HG03135 (cell line): ENCODE data around the gene SEMA4D.

Source experiments
- ATAC-seq: cut with Tn5 transposase; IDR thresholded peaks from one replicate; pipeline ENCODE4 v1.9.1; 2021; ENCODE audit warnings: mild to moderate bottlenecking, moderate library complexity; ENCODE audit not compliant: unreplicated experiment

Gene SEMA4D

GRCh38 chr9:89432986-89433530, 64.9 kb downstream of the SEMA4D start:
- ATAC-seq = no peak

- no peak for ATAC-seq
Observed at GRCh38 chr9:89431930-89432725, 65.8 kb downstream of the SEMA4D start.

- no peak for ATAC-seq
Observed at GRCh38 chr9:89430995-89431394, 66.9 kb downstream of the SEMA4D start.

GRCh38 chr9:89428901-89429890, 68.7 kb downstream of the SEMA4D start:
- ATAC-seq = no peak

DNA sequence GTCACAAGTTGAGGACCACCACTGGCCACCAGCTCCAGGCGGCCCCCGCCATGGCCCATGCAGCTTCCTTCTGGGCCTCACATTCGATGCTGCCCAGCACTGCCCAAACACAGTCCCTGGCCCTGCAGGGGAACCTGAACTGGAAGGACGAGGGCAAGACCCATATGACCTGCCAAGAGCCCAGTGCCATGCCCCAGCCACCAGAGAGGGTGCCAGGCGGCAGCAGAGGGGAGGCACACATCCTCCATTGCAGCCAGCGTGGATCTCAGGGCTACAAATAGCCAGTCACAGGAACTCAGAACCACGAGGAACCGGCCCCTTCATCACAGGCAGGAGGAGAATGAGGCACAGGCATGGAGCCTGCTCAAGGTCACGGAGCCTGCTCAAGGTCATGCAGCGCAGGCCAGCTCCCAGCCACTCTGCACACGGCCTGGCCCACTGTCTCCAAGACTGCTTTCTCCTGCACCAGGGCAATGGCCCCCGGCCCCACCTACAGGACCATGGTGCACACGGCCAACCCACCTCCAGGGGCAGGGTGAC, 69.6 kb downstream of the SEMA4D start:
- ATAC-seq = no peak

GRCh38 chr9:89427621-89428221, 70.2 kb downstream of the SEMA4D start:
- ATAC-seq = no peak

DNA sequence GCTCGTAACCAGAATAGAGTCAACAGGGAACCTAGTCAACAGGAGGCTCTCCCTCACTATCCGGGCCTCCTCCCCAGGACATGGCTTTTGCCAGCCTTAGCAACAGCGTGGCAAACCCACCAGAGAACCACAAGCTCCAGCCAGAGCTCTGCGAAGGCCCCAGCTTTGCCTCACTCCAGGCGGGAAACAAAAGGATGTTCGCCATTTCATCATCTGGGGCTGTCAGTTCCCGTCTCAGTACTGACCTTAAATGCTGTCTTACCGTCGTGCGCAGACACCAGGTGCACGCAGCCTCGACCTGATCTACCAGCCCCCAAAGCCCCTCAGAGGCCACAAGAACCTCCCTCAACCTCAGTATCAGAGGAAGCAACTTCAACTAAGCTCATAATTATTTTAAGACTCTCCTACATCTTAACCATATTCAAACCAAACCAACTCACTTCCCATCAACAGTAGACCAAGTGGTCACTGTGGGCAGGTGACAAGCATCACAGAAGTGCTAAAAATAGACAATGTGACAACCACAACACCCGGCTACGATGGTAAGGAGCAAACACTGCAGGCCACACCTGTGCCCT, 71.4 kb downstream of the SEMA4D start:
- peak; percentile 69 for ATAC-seq

DNA sequence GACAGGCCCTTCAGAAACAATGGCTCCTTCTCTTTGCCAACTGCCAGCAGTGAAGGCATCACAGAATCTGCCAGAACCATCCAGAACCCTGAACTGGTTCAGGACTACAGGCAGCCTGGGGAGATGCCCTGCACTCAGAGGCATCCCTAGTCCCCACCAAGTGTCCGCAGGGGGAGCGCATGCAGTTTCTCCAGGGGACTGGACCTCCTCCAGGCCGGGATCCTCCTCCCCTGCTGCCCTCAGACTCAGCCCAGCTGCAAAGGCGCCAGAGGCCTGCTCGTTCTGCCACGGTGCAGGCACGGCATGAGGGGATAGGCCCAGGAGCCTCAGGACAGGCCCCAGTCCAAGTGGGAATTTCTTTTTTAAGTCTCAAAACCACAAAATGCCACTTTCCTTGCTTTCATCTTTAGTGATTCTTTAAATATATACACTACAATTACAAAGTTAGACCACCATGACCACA, 72.0 kb downstream of the SEMA4D start:
- ATAC-seq = peak; percentile 6

DNA sequence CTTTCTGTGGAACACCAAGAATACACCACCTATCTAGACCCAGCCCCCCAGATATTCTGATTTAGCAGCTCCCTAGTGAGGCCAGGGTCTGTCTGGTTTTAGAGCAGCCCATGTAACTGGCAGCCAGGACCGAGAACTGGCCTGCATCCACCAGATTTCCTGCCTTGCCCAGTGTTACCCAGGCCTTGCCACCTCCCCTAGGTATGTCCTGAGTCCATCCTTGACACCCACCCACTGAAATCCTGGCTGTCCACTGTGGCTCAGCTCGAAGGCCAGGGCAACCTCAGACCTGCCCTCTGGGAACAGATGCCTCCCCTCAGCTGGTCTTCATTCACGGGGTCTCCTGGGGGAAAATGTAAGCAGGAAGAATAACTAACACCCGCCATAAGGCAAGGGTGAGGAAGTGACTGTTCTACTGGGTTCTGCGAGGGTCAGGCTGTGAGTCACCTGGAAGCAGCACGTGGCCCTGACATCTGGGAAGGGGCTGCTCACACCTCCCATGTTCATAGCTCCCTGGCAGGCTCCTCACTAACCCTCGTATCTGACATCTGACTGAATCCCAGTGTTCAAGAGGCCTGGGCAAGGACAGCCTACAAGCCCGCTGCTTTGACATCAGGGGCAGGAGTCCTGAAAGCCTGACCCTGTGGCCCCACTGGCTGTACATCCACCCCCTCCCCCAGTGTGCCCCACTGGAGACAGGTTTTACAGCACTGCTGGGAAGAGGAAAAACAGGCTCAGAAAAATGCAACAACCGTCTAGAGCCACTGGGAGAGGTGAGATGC, 72.7 kb downstream of the SEMA4D start:
- ATAC-seq = no peak

GRCh38 chr9:89422151-89422975, 75.5 kb downstream of the SEMA4D start:
- no peak for ATAC-seq

- no peak for ATAC-seq
Observed at GRCh38 chr9:89421595-89421994, 76.3 kb downstream of the SEMA4D start.

DNA sequence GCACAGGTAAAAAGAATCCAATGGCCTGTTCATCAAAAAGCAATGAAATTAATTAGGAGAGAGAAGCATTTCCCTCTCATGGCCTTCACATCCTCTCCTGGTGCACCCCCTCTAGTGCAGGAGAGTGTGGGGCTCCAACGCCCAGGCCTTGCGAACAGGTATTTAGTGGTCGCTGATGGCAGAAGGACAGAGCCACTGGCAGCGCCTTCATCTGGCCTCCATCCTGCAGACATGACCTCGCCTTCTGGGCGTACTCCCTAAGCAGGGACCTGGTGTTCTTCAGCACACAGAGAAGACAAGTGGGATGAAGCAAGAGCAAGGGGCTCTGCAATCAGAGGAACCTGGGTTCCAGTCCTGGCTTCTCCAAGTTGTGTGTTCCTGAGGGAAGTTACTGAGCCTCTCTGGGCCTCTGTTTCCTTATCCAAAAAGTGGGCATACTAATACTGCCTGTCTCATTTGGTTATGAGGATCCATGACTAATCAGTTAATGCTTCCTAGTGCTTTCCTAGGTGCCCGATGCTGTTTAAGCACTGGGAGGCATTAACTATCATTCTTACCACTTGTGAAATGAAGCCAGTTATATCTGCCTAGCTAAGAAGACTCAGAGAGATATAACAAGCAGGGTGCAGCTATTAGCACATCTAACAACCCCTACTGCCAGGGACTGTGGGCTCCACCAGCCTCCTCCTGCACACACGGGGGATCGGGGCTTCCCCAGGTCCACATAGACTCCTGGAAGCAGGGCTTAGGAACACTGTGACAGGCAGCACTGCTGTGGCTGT, 77.3 kb downstream of the SEMA4D start:
- ATAC-seq = no peak

- ATAC-seq = no peak
Observed at GRCh38 chr9:89419978-89420394, 77.9 kb downstream of the SEMA4D start.

DNA sequence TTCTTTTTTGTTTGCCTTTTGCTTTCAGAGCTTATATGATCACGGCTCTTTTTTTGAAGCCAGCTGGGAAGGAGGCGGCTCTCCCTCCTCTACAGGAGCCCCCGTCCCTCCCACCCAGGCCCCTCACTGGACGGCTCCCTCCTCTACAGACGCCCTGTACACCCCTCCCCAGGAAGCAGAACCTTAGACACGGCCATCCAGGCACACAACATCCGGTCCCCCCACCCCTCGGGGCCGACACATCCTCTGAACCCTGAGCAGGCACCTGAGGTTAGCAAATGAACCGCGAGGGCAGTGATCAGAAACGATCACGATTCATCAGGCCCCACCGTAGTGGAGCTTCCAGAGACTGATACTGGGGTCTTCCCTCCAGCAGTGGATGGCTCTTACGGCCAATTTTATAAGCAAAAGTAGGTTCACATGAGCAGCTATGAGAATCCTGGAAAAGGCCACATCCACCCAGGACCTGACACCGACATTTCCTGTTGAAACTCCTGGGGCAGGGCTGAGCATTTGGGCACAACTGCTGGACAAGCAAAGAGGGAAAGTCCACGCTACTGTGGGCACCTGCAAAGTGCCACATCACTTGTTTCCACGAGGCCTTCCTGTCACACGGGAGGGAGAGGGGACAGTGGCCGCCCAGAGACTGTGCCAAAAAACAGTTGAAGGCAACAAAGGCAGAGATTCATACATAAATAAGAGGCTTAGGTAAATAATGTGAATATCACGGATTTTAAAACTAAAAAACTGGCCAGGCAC, 78.9 kb downstream of the SEMA4D start:
- peak; percentile 72 for ATAC-seq

- no peak for ATAC-seq
Observed at GRCh38 chr9:89418474-89418845, 79.5 kb downstream of the SEMA4D start.

GRCh38 chr9:89417832-89418473, 80.0 kb downstream of the SEMA4D start:
- ATAC-seq = no peak
